HEK293 (cell line): ENCODE measurements around the gene FXYD1.

Experiments
- CTCF ChIA-PET: fragments of 350-600 bp; formaldehyde crosslinking; extraction: SDS; loops from one replicate; lab custom pipeline; 2021; ENCODE audit warnings: antibody characterized with exemption; lab: Yijun Ruan, JAX
- POLR2A ChIA-PET: fragments of 300-600 bp; formaldehyde crosslinking; extraction: SDS; loops from one replicate; lab custom pipeline; 2020; ENCODE audit warnings: antibody characterized with exemption, inconsistent platforms; lab: Yijun Ruan, JAX
- H3K27ac ChIP-seq: fragments of 200-500 bp; sonication (Bioruptor generic); 2 replicates; pipeline ENCODE4 v1.5.1; 2014; ENCODE audit warnings: low read depth, low read length, control low read depth, inconsistent platforms; ENCODE audit errors: extremely low read depth
- H3K36me3 ChIP-seq, 2 experiments: fragments of 200-500 bp in 1 of 2; sonication (Bioruptor generic) in 1 of 2; 1 replicate in 1 of 2; 2 replicates in 1 of 2; pipeline ENCODE4 v1.5.1; 2014 to 2017; ENCODE audit warnings: inconsistent platforms in 2 of 2, low read length in 2 of 2; ENCODE audit not compliant: control insufficient read depth in 2 of 2, insufficient read depth in 1 of 2
- H3K4me1 ChIP-seq: fragments of 200-500 bp; sonication (Bioruptor generic); 2 replicates; pipeline ENCODE4 v1.5.1; 2014; ENCODE audit warnings: mild to moderate bottlenecking, low read length, inconsistent platforms; ENCODE audit not compliant: control insufficient read depth, insufficient read depth
- H3K4me3 ChIP-seq: 2 replicates; pipeline ENCODE4 v1.5.1; 2011; ENCODE audit warnings: low read depth, mild to moderate bottlenecking, control low read depth, low read length, moderate library complexity
- H3K9me3 ChIP-seq: fragments of 200-500 bp; sonication (Bioruptor generic); 2 replicates; pipeline ENCODE4 v1.5.1; 2014; ENCODE audit warnings: low read depth, low read length, inconsistent platforms; ENCODE audit not compliant: control insufficient read depth, insufficient read depth
- ZNF132 ChIP-seq: fragments of 450-650 bp; formaldehyde crosslinking; IDR thresholded peaks from 2 replicates; pipeline ENCODE4 v1.5.1; 2017; ENCODE audit warnings: missing biosample characterization, missing genetic modification characterization, borderline replicate concordance
- ZNF138 ChIP-seq: fragments of 450-650 bp; formaldehyde crosslinking; IDR thresholded peaks from 2 replicates; pipeline ENCODE4 v1.5.1; 2016; ENCODE audit warnings: missing biosample characterization, missing genetic modification characterization, borderline replicate concordance
- ZNF19 ChIP-seq: fragments of 450-650 bp; formaldehyde crosslinking; IDR thresholded peaks from 2 replicates; pipeline ENCODE4; 2016; ENCODE audit warnings: missing biosample characterization, missing genetic modification characterization, low read depth
- ZNF354C ChIP-seq: fragments of 450-650 bp; formaldehyde crosslinking; IDR thresholded peaks from 2 replicates; pipeline ENCODE4 v1.5.1; 2016; ENCODE audit warnings: missing biosample characterization, missing genetic modification characterization, low read depth, borderline replicate concordance
- ZNF558 ChIP-seq: fragments of 450-650 bp; formaldehyde crosslinking; IDR thresholded peaks from 2 replicates; pipeline ENCODE4 v1.5.1; 2016; ENCODE audit warnings: missing biosample characterization, missing genetic modification characterization
- ZNF623 ChIP-seq: fragments of 450-650 bp; formaldehyde crosslinking; IDR thresholded peaks from 2 replicates; pipeline ENCODE4 v1.5.1; 2016; ENCODE audit warnings: missing biosample characterization, missing genetic modification characterization
- ZNF654 ChIP-seq: fragments of 450-650 bp; formaldehyde crosslinking; IDR thresholded peaks from 2 replicates; pipeline ENCODE4 v1.5.1; 2016; ENCODE audit warnings: low read depth, missing biosample characterization, missing genetic modification characterization
- ZNF664 ChIP-seq: fragments of 450-650 bp; formaldehyde crosslinking; IDR thresholded peaks from 2 replicates; pipeline ENCODE4 v1.5.1; 2016; ENCODE audit warnings: missing biosample characterization, missing genetic modification characterization
- ZNF837 ChIP-seq: fragments of 450-650 bp; formaldehyde crosslinking; IDR thresholded peaks from 2 replicates; pipeline ENCODE4 v1.5.1; 2016; ENCODE audit warnings: missing biosample characterization, missing genetic modification characterization
- ZNF843 ChIP-seq: fragments of 450-650 bp; formaldehyde crosslinking; IDR thresholded peaks from 2 replicates; pipeline ENCODE4 v1.5.1; 2016; ENCODE audit warnings: missing biosample characterization, missing genetic modification characterization
- TF ChIP-seq, protein P1 (sequence below): fragments of 450-650 bp; formaldehyde crosslinking; IDR thresholded peaks from 2 replicates; pipeline ENCODE4 v1.5.1; 2016; ENCODE audit warnings: missing biosample characterization, missing genetic modification characterization
- TF ChIP-seq, protein P2 (sequence below): fragments of 450-650 bp; formaldehyde crosslinking; IDR thresholded peaks from 2 replicates; pipeline ENCODE4 v1.5.1; 2016; ENCODE audit warnings: missing biosample characterization, missing genetic modification characterization, borderline replicate concordance
- TF ChIP-seq, protein P3 (sequence below): fragments of 450-650 bp; formaldehyde crosslinking; IDR thresholded peaks from 2 replicates; pipeline ENCODE4 v1.5.1; 2017; ENCODE audit warnings: missing biosample characterization, mild to moderate bottlenecking, missing genetic modification characterization, moderate library complexity
- TF ChIP-seq, protein P4 (sequence below): fragments of 450-650 bp; formaldehyde crosslinking; IDR thresholded peaks from 2 replicates; pipeline ENCODE4 v1.5.1; 2016; ENCODE audit warnings: missing biosample characterization, missing genetic modification characterization

The FXYD1 gene

DNA sequence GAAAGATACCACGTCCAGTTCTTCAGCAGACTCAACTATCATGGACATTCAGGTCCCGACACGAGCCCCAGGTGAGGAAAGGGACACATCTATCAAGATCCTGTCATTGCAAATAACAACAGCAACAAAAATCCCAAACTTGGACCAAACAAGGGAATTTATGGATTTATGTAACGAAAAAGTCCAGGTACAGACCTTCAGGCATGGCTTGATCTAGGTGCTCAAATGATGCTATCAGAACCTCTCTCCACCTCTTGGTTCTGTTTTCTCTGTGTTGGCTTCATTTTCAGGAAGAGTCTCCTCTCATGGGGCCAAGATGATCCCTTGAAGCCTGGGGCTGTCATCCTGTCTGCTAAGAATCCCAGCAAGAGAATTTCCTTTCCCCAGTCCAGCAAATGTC, 18.8 kb downstream of the FXYD1 start:
- TF ChIP-seq, protein P1, sequence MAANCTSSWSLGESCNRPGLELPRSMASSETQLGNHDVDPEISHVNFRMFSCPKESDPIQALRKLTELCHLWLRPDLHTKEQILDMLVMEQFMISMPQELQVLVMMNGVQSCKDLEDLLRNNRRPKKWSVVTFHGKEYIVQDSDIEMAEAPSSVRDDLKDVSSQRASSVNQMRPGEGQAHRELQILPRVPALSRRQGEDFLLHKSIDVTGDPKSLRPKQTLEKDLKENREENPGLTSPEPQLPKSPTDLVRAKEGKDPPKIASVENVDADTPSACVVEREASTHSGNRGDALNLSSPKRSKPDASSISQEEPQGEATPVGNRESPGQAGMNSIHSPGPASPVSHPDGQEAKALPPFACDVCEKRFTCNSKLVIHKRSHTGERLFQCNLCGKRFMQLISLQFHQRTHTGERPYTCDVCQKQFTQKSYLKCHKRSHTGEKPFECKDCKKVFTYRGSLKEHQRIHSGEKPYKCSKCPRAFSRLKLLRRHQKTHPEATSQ (tag by site-specific recombination): no peak
- TF ChIP-seq ZNF837 (tag by site-specific recombination) (no peak), ZNF558 (no peak)
- TF ChIP-seq, protein P2, sequence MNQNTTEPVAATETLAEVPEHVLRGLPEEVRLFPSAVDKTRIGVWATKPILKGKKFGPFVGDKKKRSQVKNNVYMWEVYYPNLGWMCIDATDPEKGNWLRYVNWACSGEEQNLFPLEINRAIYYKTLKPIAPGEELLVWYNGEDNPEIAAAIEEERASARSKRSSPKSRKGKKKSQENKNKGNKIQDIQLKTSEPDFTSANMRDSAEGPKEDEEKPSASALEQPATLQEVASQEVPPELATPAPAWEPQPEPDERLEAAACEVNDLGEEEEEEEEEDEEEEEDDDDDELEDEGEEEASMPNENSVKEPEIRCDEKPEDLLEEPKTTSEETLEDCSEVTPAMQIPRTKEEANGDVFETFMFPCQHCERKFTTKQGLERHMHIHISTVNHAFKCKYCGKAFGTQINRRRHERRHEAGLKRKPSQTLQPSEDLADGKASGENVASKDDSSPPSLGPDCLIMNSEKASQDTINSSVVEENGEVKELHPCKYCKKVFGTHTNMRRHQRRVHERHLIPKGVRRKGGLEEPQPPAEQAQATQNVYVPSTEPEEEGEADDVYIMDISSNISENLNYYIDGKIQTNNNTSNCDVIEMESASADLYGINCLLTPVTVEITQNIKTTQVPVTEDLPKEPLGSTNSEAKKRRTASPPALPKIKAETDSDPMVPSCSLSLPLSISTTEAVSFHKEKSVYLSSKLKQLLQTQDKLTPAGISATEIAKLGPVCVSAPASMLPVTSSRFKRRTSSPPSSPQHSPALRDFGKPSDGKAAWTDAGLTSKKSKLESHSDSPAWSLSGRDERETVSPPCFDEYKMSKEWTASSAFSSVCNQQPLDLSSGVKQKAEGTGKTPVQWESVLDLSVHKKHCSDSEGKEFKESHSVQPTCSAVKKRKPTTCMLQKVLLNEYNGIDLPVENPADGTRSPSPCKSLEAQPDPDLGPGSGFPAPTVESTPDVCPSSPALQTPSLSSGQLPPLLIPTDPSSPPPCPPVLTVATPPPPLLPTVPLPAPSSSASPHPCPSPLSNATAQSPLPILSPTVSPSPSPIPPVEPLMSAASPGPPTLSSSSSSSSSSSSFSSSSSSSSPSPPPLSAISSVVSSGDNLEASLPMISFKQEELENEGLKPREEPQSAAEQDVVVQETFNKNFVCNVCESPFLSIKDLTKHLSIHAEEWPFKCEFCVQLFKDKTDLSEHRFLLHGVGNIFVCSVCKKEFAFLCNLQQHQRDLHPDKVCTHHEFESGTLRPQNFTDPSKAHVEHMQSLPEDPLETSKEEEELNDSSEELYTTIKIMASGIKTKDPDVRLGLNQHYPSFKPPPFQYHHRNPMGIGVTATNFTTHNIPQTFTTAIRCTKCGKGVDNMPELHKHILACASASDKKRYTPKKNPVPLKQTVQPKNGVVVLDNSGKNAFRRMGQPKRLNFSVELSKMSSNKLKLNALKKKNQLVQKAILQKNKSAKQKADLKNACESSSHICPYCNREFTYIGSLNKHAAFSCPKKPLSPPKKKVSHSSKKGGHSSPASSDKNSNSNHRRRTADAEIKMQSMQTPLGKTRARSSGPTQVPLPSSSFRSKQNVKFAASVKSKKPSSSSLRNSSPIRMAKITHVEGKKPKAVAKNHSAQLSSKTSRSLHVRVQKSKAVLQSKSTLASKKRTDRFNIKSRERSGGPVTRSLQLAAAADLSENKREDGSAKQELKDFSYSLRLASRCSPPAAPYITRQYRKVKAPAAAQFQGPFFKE (tag by site-specific recombination): no peak
- H3K36me3 ChIP-seq: peaks cover 43 to 58% of the 10 kb centered on the region in 2 experiments
- H3K4me1 ChIP-seq: peaks cover 16% of the 10 kb centered on the region
- H3K4me3 ChIP-seq: no peak overlapping the region
- ChIA-PET POLR2A (no interaction called here), CTCF (interaction anchor here (0.7 to 2.0 kb wide), 4 partner anchors 8 to 41 kb away, joined by 3 to 9 read pairs (median 4); no protein-coding TSS in a partner anchor)
- H3K27ac ChIP-seq: no peak overlapping the region
- peaks cover 4% of the 10 kb centered on the region for H3K9me3 ChIP-seq

DNA sequence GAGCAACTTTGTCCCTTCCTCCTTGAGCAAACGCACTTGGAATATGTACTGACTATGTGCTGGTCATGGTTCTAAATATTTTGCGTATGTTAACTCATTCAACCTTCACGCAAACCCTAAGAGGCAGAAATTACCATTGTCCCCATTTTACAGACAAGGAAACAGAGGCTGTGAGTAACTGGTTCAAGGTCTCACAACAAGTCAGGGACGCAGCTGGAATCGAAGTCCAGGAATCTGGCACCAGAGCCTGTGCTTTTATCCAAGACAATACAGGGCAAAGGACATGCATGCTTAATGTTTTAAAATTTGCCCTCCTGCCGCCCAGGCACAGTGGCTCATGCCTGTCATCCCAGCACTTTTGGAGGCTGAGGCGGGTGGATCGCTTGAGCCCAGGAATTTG, 21.0 kb downstream of the FXYD1 start:
- H3K36me3 ChIP-seq: peaks cover 54 to 80% of the 10 kb centered on the region in 2 experiments
- ChIA-PET CTCF (interaction anchor here (0.7 to 2.1 kb wide), 4 partner anchors 16 to 286 kb away, joined by 3 to 7 read pairs (median 6); partner anchors contain the start of gene FXYD3), POLR2A (no interaction called here)
- no peak overlapping the region for H3K27ac ChIP-seq
- peaks cover 7% of the 10 kb centered on the region for H3K9me3 ChIP-seq
- peaks cover 10% of the 10 kb centered on the region for H3K4me1 ChIP-seq
- TF ChIP-seq ZNF623 (tag by site-specific recombination) (no peak), ZNF354C (tag by site-specific recombination) (no peak), ZNF664 (tag by site-specific recombination) (no peak), ZNF843 (no peak), ZNF138 (no peak), ZNF654 (tag by site-specific recombination) (no peak)
- no peak overlapping the region for H3K4me3 ChIP-seq

DNA sequence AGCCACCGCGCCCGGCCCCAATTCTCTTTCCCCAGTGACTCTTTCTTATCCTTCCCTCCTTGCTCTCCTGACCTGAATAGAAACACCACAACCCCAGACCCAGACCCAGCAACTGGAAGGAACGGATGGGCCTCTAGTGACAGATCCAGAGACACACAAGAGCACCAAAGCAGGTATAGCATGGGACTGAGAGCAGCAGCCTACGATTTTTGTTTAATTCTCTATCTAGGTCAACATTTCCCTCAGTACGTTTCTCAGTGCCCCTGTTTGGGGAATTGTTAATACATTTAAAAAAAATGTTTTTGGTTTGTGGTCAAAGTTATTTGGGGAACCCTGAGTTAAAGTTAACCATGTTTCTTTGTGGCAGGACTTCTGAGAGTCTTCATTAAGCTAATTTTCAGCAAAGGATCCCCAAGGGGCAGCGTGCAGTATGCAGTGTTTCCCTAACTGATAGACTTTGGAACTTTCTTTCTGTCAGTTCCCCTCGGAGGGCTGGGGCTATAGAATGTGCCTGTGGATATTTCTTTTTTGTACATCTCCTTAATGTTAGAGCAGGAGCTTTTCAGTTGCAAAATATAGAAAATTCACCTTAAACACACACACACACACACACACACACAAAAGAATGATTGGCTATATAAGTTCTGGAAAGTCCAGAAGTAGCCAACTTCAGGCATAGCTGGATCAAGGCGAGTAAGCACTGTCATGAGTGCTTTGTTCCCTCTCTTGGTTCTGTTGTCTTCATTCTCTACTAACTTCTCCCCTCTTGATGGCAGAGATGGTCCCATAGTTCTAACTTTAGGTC, 22.2 kb downstream of the FXYD1 start:
- no peak overlapping the region for H3K4me3 ChIP-seq
- no peaks in the 10 kb centered on the region for H3K4me1 ChIP-seq
- ChIA-PET POLR2A (no interaction called here), CTCF (interaction anchor here (0.7 to 2.1 kb wide), 5 partner anchors 8 to 46 kb away, joined by 3 to 7 read pairs (median 3); partner anchors contain the start of gene FXYD3)
- TF ChIP-seq, protein P3, sequence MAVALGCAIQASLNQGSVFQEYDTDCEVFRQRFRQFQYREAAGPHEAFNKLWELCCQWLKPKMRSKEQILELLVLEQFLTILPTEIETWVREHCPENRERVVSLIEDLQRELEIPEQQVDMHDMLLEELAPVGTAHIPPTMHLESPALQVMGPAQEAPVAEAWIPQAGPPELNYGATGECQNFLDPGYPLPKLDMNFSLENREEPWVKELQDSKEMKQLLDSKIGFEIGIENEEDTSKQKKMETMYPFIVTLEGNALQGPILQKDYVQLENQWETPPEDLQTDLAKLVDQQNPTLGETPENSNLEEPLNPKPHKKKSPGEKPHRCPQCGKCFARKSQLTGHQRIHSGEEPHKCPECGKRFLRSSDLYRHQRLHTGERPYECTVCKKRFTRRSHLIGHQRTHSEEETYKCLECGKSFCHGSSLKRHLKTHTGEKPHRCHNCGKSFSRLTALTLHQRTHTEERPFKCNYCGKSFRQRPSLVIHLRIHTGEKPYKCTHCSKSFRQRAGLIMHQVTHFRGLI: no peak
- no peak for TF ChIP-seq ZNF132
- TF ChIP-seq ZNF19 (tag by site-specific recombination): no peak
- TF ChIP-seq, protein P4, sequence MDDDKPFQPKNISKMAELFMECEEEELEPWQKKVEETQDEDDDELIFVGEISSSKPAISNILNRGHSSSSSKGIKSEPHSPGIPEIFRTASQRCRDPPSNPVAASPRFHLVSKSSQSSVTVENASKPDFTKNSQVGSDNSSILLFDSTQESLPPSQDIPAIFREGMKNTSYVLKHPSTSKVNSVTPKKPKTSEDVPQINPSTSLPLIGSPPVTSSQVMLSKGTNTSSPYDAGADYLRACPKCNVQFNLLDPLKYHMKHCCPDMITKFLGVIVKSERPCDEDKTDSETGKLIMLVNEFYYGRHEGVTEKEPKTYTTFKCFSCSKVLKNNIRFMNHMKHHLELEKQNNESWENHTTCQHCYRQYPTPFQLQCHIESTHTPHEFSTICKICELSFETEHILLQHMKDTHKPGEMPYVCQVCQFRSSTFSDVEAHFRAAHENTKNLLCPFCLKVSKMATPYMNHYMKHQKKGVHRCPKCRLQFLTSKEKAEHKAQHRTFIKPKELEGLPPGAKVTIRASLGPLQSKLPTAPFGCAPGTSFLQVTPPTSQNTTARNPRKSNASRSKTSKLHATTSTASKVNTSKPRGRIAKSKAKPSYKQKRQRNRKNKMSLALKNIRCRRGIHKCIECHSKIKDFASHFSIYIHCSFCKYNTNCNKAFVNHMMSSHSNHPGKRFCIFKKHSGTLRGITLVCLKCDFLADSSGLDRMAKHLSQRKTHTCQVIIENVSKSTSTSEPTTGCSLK: no peak
- H3K36me3 ChIP-seq: peaks cover 57 to 92% of the 10 kb centered on the region in 2 experiments
- H3K9me3 ChIP-seq: peaks cover 9% of the 10 kb centered on the region
- no peak overlapping the region for H3K27ac ChIP-seq
